Uterus (tissue), 4 donors: ENCODE data around the gene CAMK2N2. TPM values are rescaled to one million over a fixed set of nuclear protein-coding genes. Genes with fewer than 3 reads are reported as not detected.

ENCODE experiments used
- DNase-seq, 2 donors: peaks; one replicate each; pipeline ENCODE4 v3.0.0-alpha.2; 2019 to 2020
- H3K27ac ChIP-seq, 2 donors: fragments of 200-600 bp; sonication (generic); 1 replicate in 1 of 2; 2 replicates in 1 of 2; pipeline ENCODE4 v1.5.1; 2016 to 2018
- H3K27me3 ChIP-seq, 2 donors: fragments of 200-600 bp; sonication (generic); one replicate each; pipeline ENCODE4 v1.5.1; 2018 to 2019; ENCODE audit warnings: control low read depth in 1 of 2
- H3K36me3 ChIP-seq, 2 donors: fragments of 200-600 bp; sonication (generic); one replicate each; pipeline ENCODE4 v1.5.1; 2019; ENCODE audit warnings: control low read depth in 1 of 2
- H3K4me1 ChIP-seq, 2 donors: fragments of 200-600 bp; sonication (generic); one replicate each; pipeline ENCODE4 v1.5.1; 2018 to 2019; ENCODE audit warnings: control low read depth in 1 of 2
- H3K4me3 ChIP-seq, 2 donors: fragments of 200-600 bp; sonication (generic); 1 replicate in 1 of 2; 2 replicates in 1 of 2; pipeline ENCODE4 v1.5.1; 2018 to 2019; ENCODE audit warnings: mild to moderate bottlenecking in 1 of 2
- H3K9me3 ChIP-seq, 2 donors: fragments of 200-600 bp; sonication (generic); one replicate each; pipeline ENCODE4 v1.5.1; 2019; ENCODE audit warnings: control low read depth in 1 of 2
- POLR2A ChIP-seq, 2 donors: fragments of 450-650 bp; IDR thresholded peaks; one replicate each; pipeline ENCODE4 v1.6.1; 2016; ENCODE audit warnings: antibody characterized with exemption in 2 of 2, mild to moderate bottlenecking in 1 of 2, moderate library complexity in 1 of 2
- intact Hi-C: fragments of 100-400 bp; cut with DNase I; formaldehyde crosslinking; loops from one replicate; pipeline ENCODE4 v1.15.1; 2023; ENCODE audit warnings: low total_unique reads
- total RNA-seq, 4 donors: library from RNA; depleted of rRNA in 3 of 4; stranded (reverse); fragments of >200 nt in 3 of 4; gene quantifications; one replicate each; pipeline versions ENCODE4 v1.1.0 to v1.2.4, GENCODE V29; 2014 to 2023
- TF ChIP-seq, protein P1 (sequence below), 4 experiments: fragments of 200-600 bp in 2 of 4; fragments of 450-650 bp in 2 of 4; sonication (generic) in 2 of 4; IDR thresholded peaks; one replicate each; pipeline ENCODE4 v1.5.1; 2016 to 2019; ENCODE audit warnings: antibody characterized with exemption in 4 of 4, mild to moderate bottlenecking in 2 of 4, moderate library complexity in 1 of 4
- donor health status: DM: yes; HTN: yes; CAD: no.

CAMK2N2 gene
- total RNA-seq, 4 donors from 2014 or later: not detected

DNA sequence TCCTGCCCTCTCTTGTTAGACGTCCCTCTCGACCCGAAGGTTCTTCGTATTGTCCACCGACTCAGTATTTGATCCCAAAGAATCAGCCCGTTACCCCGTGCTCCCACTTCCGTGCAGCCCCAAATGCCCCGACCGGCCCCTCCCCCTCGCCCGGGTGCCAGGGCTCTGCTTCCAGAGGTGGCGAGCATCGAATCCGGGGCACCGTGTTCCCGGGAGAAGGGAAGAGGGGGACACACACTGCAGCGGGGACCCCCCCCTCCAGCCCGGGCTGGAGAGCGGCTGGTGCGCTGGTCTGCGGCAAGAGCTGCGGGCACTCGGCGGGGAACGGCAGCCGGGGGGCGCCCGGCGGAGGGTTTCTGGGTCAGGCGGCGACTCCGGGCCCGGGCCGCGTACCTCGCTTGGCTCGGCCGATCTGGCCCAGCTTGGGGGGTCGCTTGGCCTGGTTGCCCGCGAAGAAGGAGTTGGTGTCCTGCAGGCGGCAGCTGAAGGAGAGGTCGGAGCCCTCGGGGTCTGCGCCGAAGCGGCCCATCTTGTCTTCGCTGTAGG lies 556 bp downstream of the CAMK2N2 start:
- TF ChIP-seq, protein P1, sequence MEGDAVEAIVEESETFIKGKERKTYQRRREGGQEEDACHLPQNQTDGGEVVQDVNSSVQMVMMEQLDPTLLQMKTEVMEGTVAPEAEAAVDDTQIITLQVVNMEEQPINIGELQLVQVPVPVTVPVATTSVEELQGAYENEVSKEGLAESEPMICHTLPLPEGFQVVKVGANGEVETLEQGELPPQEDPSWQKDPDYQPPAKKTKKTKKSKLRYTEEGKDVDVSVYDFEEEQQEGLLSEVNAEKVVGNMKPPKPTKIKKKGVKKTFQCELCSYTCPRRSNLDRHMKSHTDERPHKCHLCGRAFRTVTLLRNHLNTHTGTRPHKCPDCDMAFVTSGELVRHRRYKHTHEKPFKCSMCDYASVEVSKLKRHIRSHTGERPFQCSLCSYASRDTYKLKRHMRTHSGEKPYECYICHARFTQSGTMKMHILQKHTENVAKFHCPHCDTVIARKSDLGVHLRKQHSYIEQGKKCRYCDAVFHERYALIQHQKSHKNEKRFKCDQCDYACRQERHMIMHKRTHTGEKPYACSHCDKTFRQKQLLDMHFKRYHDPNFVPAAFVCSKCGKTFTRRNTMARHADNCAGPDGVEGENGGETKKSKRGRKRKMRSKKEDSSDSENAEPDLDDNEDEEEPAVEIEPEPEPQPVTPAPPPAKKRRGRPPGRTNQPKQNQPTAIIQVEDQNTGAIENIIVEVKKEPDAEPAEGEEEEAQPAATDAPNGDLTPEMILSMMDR (IDR thresholded peaks at IDR 0.05): no peak
- no peak for TF ChIP-seq POLR2A (IDR thresholded peaks at IDR 0.05)
- H3K4me3 ChIP-seq: peak overlapping the region in 1 of 2 donors; percentile 20
- H3K4me1 ChIP-seq: peaks cover 0 to 24% of the 10 kb centered on the region in 2 donors
- H3K36me3 ChIP-seq: no peaks in the 10 kb centered on the region
- no peaks in the 10 kb centered on the region for H3K9me3 ChIP-seq
- H3K27me3 ChIP-seq: peaks cover 27% of the 10 kb centered on the region in 2 donors
- intact Hi-C loops: no loop called here
- no peak overlapping the region for H3K27ac ChIP-seq
- DNase-seq: no peak

DNA sequence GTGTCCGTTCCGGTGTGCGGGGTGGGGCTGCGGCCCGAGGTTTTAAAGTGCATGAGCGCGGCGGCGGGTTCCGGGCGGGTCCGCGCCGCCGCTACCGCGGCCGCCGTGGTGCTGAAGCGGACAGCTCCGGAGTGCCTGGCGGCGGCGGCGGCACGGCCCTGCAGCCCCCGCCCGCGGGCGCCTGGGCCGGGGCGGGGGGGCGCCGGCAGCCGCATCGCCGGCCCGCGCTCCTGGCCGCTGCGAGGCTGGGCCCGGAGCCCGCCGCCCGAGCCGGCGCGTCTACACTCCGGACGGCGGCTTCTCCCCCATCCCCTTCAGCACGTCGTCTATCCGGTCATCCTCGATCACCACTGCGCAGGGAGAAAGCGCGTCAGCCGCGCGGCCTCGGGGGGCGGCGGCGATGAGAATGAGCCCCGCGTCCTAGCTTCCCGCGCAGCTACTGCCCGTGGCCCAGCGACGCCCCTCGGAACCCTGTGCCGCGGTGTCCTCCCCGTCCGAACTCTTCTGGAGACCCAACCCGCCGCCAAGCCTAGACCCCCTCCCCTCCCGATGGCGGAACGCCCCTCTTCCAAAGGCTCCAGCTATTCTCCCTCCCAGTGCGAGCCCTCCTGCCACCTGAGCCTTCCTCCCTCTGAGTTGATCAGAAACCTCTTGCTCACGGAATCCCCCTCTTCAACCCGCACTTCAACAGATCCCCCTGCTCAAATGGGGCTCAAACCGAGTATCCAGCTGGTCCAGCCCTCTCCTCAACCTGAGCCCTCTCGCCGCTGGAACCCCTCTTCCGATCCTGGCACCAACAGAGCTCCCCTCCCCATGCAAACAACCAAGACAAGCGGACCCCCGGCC lies 1.3 kb downstream of the CAMK2N2 start:
- H3K27me3 ChIP-seq: peaks cover 27% of the 10 kb centered on the region in 2 donors
- intact Hi-C loops: no loop called here
- DNase-seq: peak in 1 of 2 donors; percentile 26
- TF ChIP-seq, protein P1 (IDR thresholded peaks at IDR 0.05): no peak
- TF ChIP-seq POLR2A (IDR thresholded peaks at IDR 0.05): no peak
- no peak overlapping the region for H3K4me3 ChIP-seq
- H3K27ac ChIP-seq: no peak overlapping the region
- H3K36me3 ChIP-seq: no peaks in the 10 kb centered on the region
- H3K4me1 ChIP-seq: peaks cover 0 to 24% of the 10 kb centered on the region in 2 donors
- no peaks in the 10 kb centered on the region for H3K9me3 ChIP-seq

DNA sequence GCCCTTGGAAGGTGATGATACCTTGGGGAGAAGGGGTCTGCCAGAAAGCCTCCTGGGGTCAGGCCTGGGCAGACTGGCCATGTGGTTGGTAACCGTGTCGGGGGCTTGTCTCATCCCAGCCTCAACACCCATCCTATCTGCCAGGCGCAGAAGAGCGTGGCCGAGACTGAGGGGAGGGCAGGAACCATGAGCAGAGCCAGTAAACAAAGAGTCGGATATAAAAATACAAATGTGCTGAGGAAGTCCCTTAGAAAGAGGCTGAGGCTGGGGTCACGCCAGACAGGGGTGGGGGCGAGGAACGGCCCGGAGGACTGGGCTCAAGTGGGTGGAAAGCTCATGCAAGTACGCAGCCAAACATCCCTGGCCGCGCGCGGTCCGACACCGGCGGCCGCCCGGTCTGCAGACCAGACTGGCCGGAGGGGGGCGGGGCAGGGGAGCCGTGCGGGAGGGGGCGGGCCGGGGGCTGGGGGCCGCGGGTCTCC lies 1.9 kb downstream of the CAMK2N2 start:
- no peak for TF ChIP-seq POLR2A (IDR thresholded peaks at IDR 0.05)
- TF ChIP-seq, protein P1 (IDR thresholded peaks at IDR 0.05): no peak
- no peak for DNase-seq
- Histone ChIP-seq H3K27ac (no peak overlapping the region), H3K9me3 (no peaks in the 10 kb centered on the region), H3K4me3 (no peak overlapping the region), H3K27me3 (peaks cover 24 to 27% of the 10 kb centered on the region in 2 donors), H3K4me1 (peaks cover 0 to 24% of the 10 kb centered on the region in 2 donors), H3K36me3 (no peaks in the 10 kb centered on the region)
- intact Hi-C loops: no loop called here

DNA sequence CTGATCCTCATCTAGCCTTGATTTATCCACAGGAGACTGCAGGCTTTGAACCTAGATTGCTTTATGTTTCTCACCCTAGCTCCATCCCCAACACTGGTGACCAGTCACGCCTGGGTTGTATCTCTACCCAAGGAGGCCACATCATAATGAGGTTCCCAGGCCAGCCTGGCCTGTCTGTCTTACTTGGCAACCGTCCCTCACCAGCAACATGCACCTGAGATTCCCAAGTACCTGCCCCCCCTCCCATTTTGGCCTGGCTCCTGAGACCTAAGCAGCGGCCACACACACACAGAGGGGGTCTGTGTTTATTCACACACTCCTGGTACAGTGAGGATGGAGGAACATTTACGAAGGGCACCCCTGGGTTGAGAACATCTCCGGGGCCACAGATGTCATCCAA lies 2.4 kb downstream of the CAMK2N2 start:
- TF ChIP-seq, protein P1 (IDR thresholded peaks at IDR 0.05): no peak
- no peak for TF ChIP-seq POLR2A (IDR thresholded peaks at IDR 0.05)
- no peak overlapping the region for H3K4me3 ChIP-seq
- no peak for DNase-seq
- peaks cover 21 to 27% of the 10 kb centered on the region in 2 donors for H3K27me3 ChIP-seq
- H3K4me1 ChIP-seq: peaks cover 0 to 24% of the 10 kb centered on the region in 2 donors
- H3K36me3 ChIP-seq: no peaks in the 10 kb centered on the region
- intact Hi-C loops: no loop called here
- no peak overlapping the region for H3K27ac ChIP-seq
- H3K9me3 ChIP-seq: no peaks in the 10 kb centered on the region
